ENCODE data around the gene GDAP2. TPM values are rescaled to one million over a fixed set of nuclear protein-coding genes. Genes with fewer than 3 reads are reported as not detected.

GDAP2 gene
- total RNA-seq, 2 donors from 2014 or later = 15.8 to 20.8 TPM

DNA sequence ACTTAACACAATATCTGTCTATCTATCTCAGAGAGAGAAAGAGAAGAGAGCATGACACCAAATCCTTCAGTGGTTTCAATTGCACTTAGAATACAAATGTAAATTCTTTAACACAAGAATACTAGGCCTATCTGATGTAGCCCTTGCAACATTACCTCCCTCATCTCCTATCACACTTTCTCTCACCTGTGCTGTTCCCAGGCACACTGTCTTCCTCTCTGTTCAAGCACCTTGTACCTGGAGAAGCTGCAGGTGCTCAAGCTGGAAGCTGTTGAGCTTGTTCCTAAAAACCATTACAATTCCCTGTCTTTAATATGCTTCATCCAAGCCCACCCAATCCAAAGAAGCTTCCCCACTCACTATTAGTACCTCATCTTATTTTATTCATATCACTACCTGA is 97.0 kb downstream of the GDAP2 start:
- TF ChIP-seq POLR2A (IDR thresholded peaks at IDR 0.05) = no peak
- TF ChIP-seq, protein P1, sequence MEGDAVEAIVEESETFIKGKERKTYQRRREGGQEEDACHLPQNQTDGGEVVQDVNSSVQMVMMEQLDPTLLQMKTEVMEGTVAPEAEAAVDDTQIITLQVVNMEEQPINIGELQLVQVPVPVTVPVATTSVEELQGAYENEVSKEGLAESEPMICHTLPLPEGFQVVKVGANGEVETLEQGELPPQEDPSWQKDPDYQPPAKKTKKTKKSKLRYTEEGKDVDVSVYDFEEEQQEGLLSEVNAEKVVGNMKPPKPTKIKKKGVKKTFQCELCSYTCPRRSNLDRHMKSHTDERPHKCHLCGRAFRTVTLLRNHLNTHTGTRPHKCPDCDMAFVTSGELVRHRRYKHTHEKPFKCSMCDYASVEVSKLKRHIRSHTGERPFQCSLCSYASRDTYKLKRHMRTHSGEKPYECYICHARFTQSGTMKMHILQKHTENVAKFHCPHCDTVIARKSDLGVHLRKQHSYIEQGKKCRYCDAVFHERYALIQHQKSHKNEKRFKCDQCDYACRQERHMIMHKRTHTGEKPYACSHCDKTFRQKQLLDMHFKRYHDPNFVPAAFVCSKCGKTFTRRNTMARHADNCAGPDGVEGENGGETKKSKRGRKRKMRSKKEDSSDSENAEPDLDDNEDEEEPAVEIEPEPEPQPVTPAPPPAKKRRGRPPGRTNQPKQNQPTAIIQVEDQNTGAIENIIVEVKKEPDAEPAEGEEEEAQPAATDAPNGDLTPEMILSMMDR (IDR thresholded peaks at IDR 0.05) = no peak
- peaks cover 24% of the 10 kb centered on the region for H3K4me1 ChIP-seq
- no peak overlapping the region for H3K4me3 ChIP-seq
- no peaks in the 10 kb centered on the region for H3K27me3 ChIP-seq
- H3K27ac ChIP-seq = peak overlapping the region in 3 of 4 donors; percentile 21 to 59 (median 29)
- H3K36me3 ChIP-seq (replicated peaks in 1 of 2; ENCODE audit: insufficient read depth in 1 of 2, low read depth in 2 of 2) = no peaks in the 10 kb centered on the region
- ATAC-seq (peak; percentile 85), DNase-seq (peak; percentile 40 to 72 (median 52))
- no peaks in the 10 kb centered on the region for H3K9me3 ChIP-seq
- intact Hi-C loops (cut with DNase I) = no loop called here

DNA sequence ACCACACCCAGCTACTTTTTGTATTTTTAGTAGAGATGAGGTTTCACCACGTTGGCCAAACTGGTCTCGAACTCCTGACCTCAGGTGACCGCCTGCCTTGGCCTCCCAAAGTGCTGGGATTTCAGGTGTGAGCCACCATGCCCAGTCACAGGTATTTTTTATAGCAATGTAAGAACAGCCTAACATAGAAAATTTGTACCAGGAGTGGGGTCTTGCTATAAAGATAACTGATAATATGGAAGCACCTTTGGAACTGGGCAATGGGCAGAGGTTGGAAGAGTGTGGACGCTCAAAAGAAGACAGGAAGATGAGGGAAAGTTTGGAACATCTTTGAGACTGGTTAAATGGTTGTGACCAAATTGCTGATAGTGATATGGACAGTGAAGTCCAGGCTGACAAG is 99.2 kb downstream of the GDAP2 start:
- 84 to 97% methylated on average over 4 of the region's 4 CpGs for WGBS, 2 donors
- no peak overlapping the region for H3K27ac ChIP-seq
- no peaks in the 10 kb centered on the region for H3K36me3 ChIP-seq (replicated peaks in 1 of 2; ENCODE audit: insufficient read depth in 1 of 2, low read depth in 2 of 2)
- intact Hi-C loops (cut with DNase I) = no loop called here
- no peaks in the 10 kb centered on the region for H3K9me3 ChIP-seq
- ATAC-seq (no peak), DNase-seq (no peak)
- H3K27me3 ChIP-seq = no peaks in the 10 kb centered on the region
- no peak for TF ChIP-seq POLR2A (IDR thresholded peaks at IDR 0.05)
- TF ChIP-seq, protein P1 (IDR thresholded peaks at IDR 0.05) = no peak
- H3K4me3 ChIP-seq = no peak overlapping the region
- peaks cover 46% of the 10 kb centered on the region for H3K4me1 ChIP-seq

DNA sequence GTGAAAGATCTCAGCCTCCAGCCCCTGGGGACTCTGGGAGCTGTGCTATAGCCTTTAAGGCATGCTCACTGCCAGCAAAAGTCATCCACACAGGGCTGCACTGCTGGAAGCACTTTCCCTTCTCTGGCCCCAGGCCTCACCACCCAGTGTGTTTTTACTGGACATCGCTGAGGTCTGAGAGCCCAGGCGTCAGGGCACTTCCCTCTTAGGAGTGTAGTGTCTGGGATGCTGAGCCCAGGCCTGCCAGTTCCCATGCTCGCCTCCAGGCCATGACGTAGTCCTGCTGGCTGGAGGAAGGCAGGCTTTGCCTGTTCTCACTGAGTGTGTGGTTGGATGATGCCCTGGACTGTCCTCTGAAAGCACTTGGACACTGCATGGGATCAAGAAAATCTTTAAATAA is 101.2 kb downstream of the GDAP2 start:
- peak; percentile 59 for ATAC-seq
- H3K9me3 ChIP-seq = no peaks in the 10 kb centered on the region
- DNase-seq = peak; percentile 23 to 43 (median 35)
- H3K27ac ChIP-seq = no peak overlapping the region
- no peak overlapping the region for H3K4me3 ChIP-seq
- intact Hi-C loops (cut with DNase I) = no loop called here
- TF ChIP-seq, protein P1 (IDR thresholded peaks at IDR 0.05) = no peak
- H3K27me3 ChIP-seq = no peaks in the 10 kb centered on the region
- H3K4me1 ChIP-seq = peaks cover 53% of the 10 kb centered on the region
- no peaks in the 10 kb centered on the region for H3K36me3 ChIP-seq (replicated peaks in 1 of 2; ENCODE audit: insufficient read depth in 1 of 2, low read depth in 2 of 2)
- 61 to 74% methylated on average over 4 of the region's 4 CpGs for WGBS, 2 donors

DNA sequence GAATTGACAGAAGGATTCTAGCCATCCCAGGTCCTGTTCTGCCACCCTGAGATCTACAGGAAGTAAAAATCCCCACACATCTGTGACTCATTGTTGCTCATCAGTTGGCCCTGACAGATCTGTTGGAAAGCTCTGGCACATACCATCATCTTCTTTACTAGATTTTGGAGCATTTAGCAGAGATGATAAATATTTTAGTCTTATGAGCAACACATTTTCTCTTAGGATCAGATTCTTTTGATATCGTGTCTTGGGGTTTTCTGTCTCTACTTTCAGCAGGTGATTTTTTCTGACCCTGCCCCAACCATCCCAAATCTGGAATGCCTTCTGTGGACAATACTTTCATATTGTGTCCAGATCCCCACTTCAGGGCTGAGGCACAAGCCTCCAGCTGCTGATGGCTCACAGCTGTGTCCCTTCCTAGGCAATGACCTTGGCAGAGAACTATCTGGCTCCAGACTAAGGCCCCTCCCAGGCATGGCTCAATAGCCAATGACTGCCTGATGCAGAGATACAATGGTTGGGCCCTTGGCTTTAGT is 102.8 kb downstream of the GDAP2 start:
- Histone ChIP-seq H3K27ac (peak overlapping the region in 3 of 4 donors; percentile 17 to 41 (median 37)), H3K4me1 (peaks cover 52% of the 10 kb centered on the region), H3K27me3 (no peaks in the 10 kb centered on the region), H3K36me3 (replicated peaks in 1 of 2; ENCODE audit: insufficient read depth in 1 of 2, low read depth in 2 of 2) (no peaks in the 10 kb centered on the region), H3K9me3 (no peaks in the 10 kb centered on the region), H3K4me3 (no peak overlapping the region)
- TF ChIP-seq, protein P1 (IDR thresholded peaks at IDR 0.05) = no peak
- no peak for TF ChIP-seq POLR2A (IDR thresholded peaks at IDR 0.05)
- WGBS, 2 donors = 53 to 72% methylated on average over 1 of the region's 1 CpG
- DNase-seq = peak; percentile 46 to 65 (median 59)
- peak; percentile 68 for ATAC-seq
- intact Hi-C loops (cut with DNase I) = no loop called here

DNA sequence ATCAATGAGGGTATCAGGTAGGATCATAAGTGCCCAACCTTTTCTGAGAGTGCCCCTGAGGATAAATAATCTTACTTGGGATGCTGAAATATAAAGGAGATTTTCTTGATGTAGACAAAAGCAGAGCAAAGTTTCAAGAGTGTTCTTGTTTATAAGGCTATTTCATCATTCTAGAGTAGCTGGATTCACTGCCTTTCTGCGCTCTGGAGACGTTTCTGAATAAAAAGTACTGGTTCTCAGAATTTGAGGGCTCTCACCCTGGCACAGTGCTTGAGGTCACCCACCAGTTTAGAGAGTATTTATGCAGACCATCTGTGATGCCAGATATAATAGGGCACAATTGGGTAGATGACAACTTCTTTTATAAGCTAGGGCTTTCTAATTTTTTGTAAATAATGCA is 103.3 kb downstream of the GDAP2 start:
- H3K36me3 ChIP-seq (replicated peaks in 1 of 2; ENCODE audit: insufficient read depth in 1 of 2, low read depth in 2 of 2) = no peaks in the 10 kb centered on the region
- intact Hi-C loops (cut with DNase I) = no loop called here
- peaks cover 57% of the 10 kb centered on the region for H3K4me1 ChIP-seq
- DNase-seq = no peak
- peak overlapping the region in 2 of 4 donors; percentile 37 to 41 for H3K27ac ChIP-seq
- ATAC-seq = no peak
- 38 to 76% methylated on average over 2 of the region's 2 CpGs for WGBS, 2 donors
- H3K9me3 ChIP-seq = no peaks in the 10 kb centered on the region
- TF ChIP-seq POLR2A (IDR thresholded peaks at IDR 0.05) = no peak
- TF ChIP-seq, protein P1 (IDR thresholded peaks at IDR 0.05) = no peak
- H3K4me3 ChIP-seq = no peak overlapping the region
- no peaks in the 10 kb centered on the region for H3K27me3 ChIP-seq

All from body of pancreas (tissue), 4 donors.